ENCODE data around the gene CRTAP. TPM values are rescaled to one million over a fixed set of nuclear protein-coding genes. Genes with fewer than 3 reads are reported as not detected.
A peak's percentile ranks its signal among the peaks of the same experiment; 100 is the strongest.

The CRTAP gene
- total RNA-seq, 2 donors from 2014 or later, result 44.0 to 62.1 TPM

GRCh38 chr3:33088691-33089090, 25.1 kb upstream of the CRTAP start:
- ATAC-seq (replicated peaks in 1 of 2), result no peak
- Mint-ChIP-seq H3K27me3 (ENCODE audit: low read depth) (no peaks in the 10 kb centered on the region), H3K9me3 (no peaks in the 10 kb centered on the region), H3K27ac (peak overlapping the region; percentile 59), H3K4me3 (peak overlapping the region in 1 of 2 donors; percentile 76), H3K4me1 (ENCODE audit: low read depth) (peaks cover 78% of the 10 kb centered on the region), H3K36me3 (ENCODE audit: insufficient read depth in 2 of 2) (peaks cover 5 to 30% of the 10 kb centered on the region in 2 donors)
- DNase-seq, result no peak

- no peaks in the 10 kb centered on the region for H3K27me3 Mint-ChIP-seq (ENCODE audit: low read depth)
- ATAC-seq (replicated peaks in 1 of 2) (peak; percentile 54 to 63), DNase-seq (peak in 1 of 2 donors; percentile 22)
- H3K27ac Mint-ChIP-seq, result peak overlapping the region; percentile 19
- peaks cover 4 to 28% of the 10 kb centered on the region in 2 donors for H3K36me3 Mint-ChIP-seq (ENCODE audit: insufficient read depth in 2 of 2)
- peaks cover 80% of the 10 kb centered on the region for H3K4me1 Mint-ChIP-seq (ENCODE audit: low read depth)
- H3K4me3 Mint-ChIP-seq, result peak overlapping the region; percentile 52 to 76
- H3K9me3 Mint-ChIP-seq, result no peaks in the 10 kb centered on the region
These were observed 24.3 kb upstream of the CRTAP start for GRCh38 chr3:33089515-33089914.

- no peak overlapping the region for H3K27ac Mint-ChIP-seq
- H3K4me3 Mint-ChIP-seq, result peak overlapping the region in 1 of 2 donors; percentile 7
- ATAC-seq (replicated peaks in 1 of 2) (no peak), DNase-seq (no peak)
- H3K36me3 Mint-ChIP-seq (ENCODE audit: insufficient read depth in 2 of 2), result peaks cover 4 to 26% of the 10 kb centered on the region in 2 donors
- peaks cover 86% of the 10 kb centered on the region for H3K4me1 Mint-ChIP-seq (ENCODE audit: low read depth)
- H3K27me3 Mint-ChIP-seq (ENCODE audit: low read depth), result no peaks in the 10 kb centered on the region
- H3K9me3 Mint-ChIP-seq, result no peaks in the 10 kb centered on the region
These were observed 22.1 kb upstream of the CRTAP start for GRCh38 chr3:33091746-33092145.

GRCh38 chr3:33092496-33093254, 21.1 kb upstream of the CRTAP start:
- Mint-ChIP-seq H3K9me3 (no peaks in the 10 kb centered on the region), H3K27me3 (ENCODE audit: low read depth) (no peaks in the 10 kb centered on the region), H3K4me3 (peak overlapping the region; percentile 7 to 38), H3K27ac (peak overlapping the region; percentile 20), H3K36me3 (ENCODE audit: insufficient read depth in 2 of 2) (peaks cover 4 to 24% of the 10 kb centered on the region in 2 donors), H3K4me1 (ENCODE audit: low read depth) (peaks cover 81% of the 10 kb centered on the region)
- DNase-seq, result peak in 1 of 2 donors; percentile 25
- ATAC-seq (replicated peaks in 1 of 2), result no peak

GRCh38 chr3:33093847-33094246, 20.0 kb upstream of the CRTAP start:
- H3K9me3 Mint-ChIP-seq, result no peaks in the 10 kb centered on the region
- H3K4me3 Mint-ChIP-seq, result no peak overlapping the region
- H3K27me3 Mint-ChIP-seq (ENCODE audit: low read depth), result no peaks in the 10 kb centered on the region
- peaks cover 0 to 14% of the 10 kb centered on the region in 2 donors for H3K36me3 Mint-ChIP-seq (ENCODE audit: insufficient read depth in 2 of 2)
- H3K27ac Mint-ChIP-seq, result no peak overlapping the region
- no peak for DNase-seq
- ATAC-seq (replicated peaks in 1 of 2), result no peak
- peaks cover 73% of the 10 kb centered on the region for H3K4me1 Mint-ChIP-seq (ENCODE audit: low read depth)

- no peak for DNase-seq
- H3K9me3 Mint-ChIP-seq, result no peaks in the 10 kb centered on the region
- H3K27ac Mint-ChIP-seq, result peak overlapping the region; percentile 79
- H3K36me3 Mint-ChIP-seq (ENCODE audit: insufficient read depth in 2 of 2), result peaks cover 0 to 12% of the 10 kb centered on the region in 2 donors
- no peaks in the 10 kb centered on the region for H3K27me3 Mint-ChIP-seq (ENCODE audit: low read depth)
- H3K4me1 Mint-ChIP-seq (ENCODE audit: low read depth), result peaks cover 57% of the 10 kb centered on the region
- H3K4me3 Mint-ChIP-seq, result peak overlapping the region; percentile 94 to 96
- ATAC-seq (replicated peaks in 1 of 2), result no peak
These were observed 18.4 kb upstream of the CRTAP start for GRCh38 chr3:33095436-33095835.

GRCh38 chr3:33096093-33096868, 17.5 kb upstream of the CRTAP start:
- H3K4me3 Mint-ChIP-seq, result peak overlapping the region; percentile 94 to 96
- H3K27me3 Mint-ChIP-seq (ENCODE audit: low read depth), result no peaks in the 10 kb centered on the region

GRCh38 chr3:33099109-33099645, 14.6 kb upstream of the CRTAP start:
- H3K36me3 Mint-ChIP-seq (ENCODE audit: insufficient read depth in 2 of 2), result no peaks in the 10 kb centered on the region
- H3K27me3 Mint-ChIP-seq (ENCODE audit: low read depth), result no peaks in the 10 kb centered on the region
- DNase-seq, result no peak
- H3K9me3 Mint-ChIP-seq, result no peaks in the 10 kb centered on the region
- H3K4me1 Mint-ChIP-seq (ENCODE audit: low read depth), result peaks cover 20% of the 10 kb centered on the region
- ATAC-seq (replicated peaks in 1 of 2), result no peak
- H3K27ac Mint-ChIP-seq, result no peak overlapping the region
- no peak overlapping the region for H3K4me3 Mint-ChIP-seq

More at GRCh38 chr3:33096093-33096868, 17.5 kb upstream of the CRTAP start:
- DNase-seq (peak; percentile 57 to 62), ATAC-seq (replicated peaks in 1 of 2) (peak; percentile 59 to 60)
- H3K36me3 Mint-ChIP-seq (ENCODE audit: insufficient read depth in 2 of 2), result peaks cover 0 to 12% of the 10 kb centered on the region in 2 donors
- no peaks in the 10 kb centered on the region for H3K9me3 Mint-ChIP-seq
- peak overlapping the region; percentile 79 for H3K27ac Mint-ChIP-seq
- H3K4me1 Mint-ChIP-seq (ENCODE audit: low read depth), result peaks cover 49% of the 10 kb centered on the region

- no peak for DNase-seq
- Mint-ChIP-seq H3K4me1 (ENCODE audit: low read depth) (peaks cover 15% of the 10 kb centered on the region), H3K36me3 (ENCODE audit: insufficient read depth in 2 of 2) (no peaks in the 10 kb centered on the region), H3K27ac (no peak overlapping the region), H3K4me3 (no peak overlapping the region), H3K9me3 (no peaks in the 10 kb centered on the region), H3K27me3 (ENCODE audit: low read depth) (no peaks in the 10 kb centered on the region)
- no peak for ATAC-seq (replicated peaks in 1 of 2)
These were observed 14.1 kb upstream of the CRTAP start for GRCh38 chr3:33099701-33100100.

- no peak for DNase-seq
- H3K4me1 Mint-ChIP-seq (ENCODE audit: low read depth), result peaks cover 14% of the 10 kb centered on the region
- no peak overlapping the region for H3K27ac Mint-ChIP-seq
- H3K27me3 Mint-ChIP-seq (ENCODE audit: low read depth), result no peaks in the 10 kb centered on the region
- no peaks in the 10 kb centered on the region for H3K9me3 Mint-ChIP-seq
- no peak overlapping the region for H3K4me3 Mint-ChIP-seq
- no peak for ATAC-seq (replicated peaks in 1 of 2)
- no peaks in the 10 kb centered on the region for H3K36me3 Mint-ChIP-seq (ENCODE audit: insufficient read depth in 2 of 2)
These were observed 13.6 kb upstream of the CRTAP start for GRCh38 chr3:33100229-33100628.

GRCh38 chr3:33103034-33103433, 10.8 kb upstream of the CRTAP start:
- ATAC-seq (replicated peaks in 1 of 2), result no peak
- no peak for DNase-seq
- Mint-ChIP-seq H3K9me3 (no peaks in the 10 kb centered on the region), H3K27ac (no peak overlapping the region), H3K36me3 (ENCODE audit: insufficient read depth in 2 of 2) (no peaks in the 10 kb centered on the region), H3K4me1 (ENCODE audit: low read depth) (no peaks in the 10 kb centered on the region), H3K4me3 (no peak overlapping the region), H3K27me3 (ENCODE audit: low read depth) (no peaks in the 10 kb centered on the region)

- no peak for ATAC-seq (replicated peaks in 1 of 2)
- no peaks in the 10 kb centered on the region for H3K36me3 Mint-ChIP-seq (ENCODE audit: insufficient read depth in 2 of 2)
- H3K4me1 Mint-ChIP-seq (ENCODE audit: low read depth), result no peaks in the 10 kb centered on the region
- H3K9me3 Mint-ChIP-seq, result no peaks in the 10 kb centered on the region
- no peak overlapping the region for H3K27ac Mint-ChIP-seq
- no peak overlapping the region for H3K4me3 Mint-ChIP-seq
- DNase-seq, result no peak
- H3K27me3 Mint-ChIP-seq (ENCODE audit: low read depth), result no peaks in the 10 kb centered on the region
These were observed 10.3 kb upstream of the CRTAP start for GRCh38 chr3:33103480-33103879.

- H3K27me3 Mint-ChIP-seq (ENCODE audit: low read depth), result no peaks in the 10 kb centered on the region
- ATAC-seq (replicated peaks in 1 of 2), result no peak
These were observed 9.0 kb upstream of the CRTAP start for GRCh38 chr3:33104803-33105202.

More at GRCh38 chr3:33104803-33105202, 9.0 kb upstream of the CRTAP start:
- H3K36me3 Mint-ChIP-seq (ENCODE audit: insufficient read depth in 2 of 2), result peaks cover 0 to 1% of the 10 kb centered on the region in 2 donors
- DNase-seq, result no peak
- no peaks in the 10 kb centered on the region for H3K9me3 Mint-ChIP-seq
- H3K27ac Mint-ChIP-seq, result no peak overlapping the region
- H3K4me3 Mint-ChIP-seq, result no peak overlapping the region
- no peaks in the 10 kb centered on the region for H3K4me1 Mint-ChIP-seq (ENCODE audit: low read depth)
